H1 (cell line): ENCODE results near the gene KATNAL1. TPM values are rescaled to one million over a fixed set of nuclear protein-coding genes. Genes with fewer than 3 reads are reported as not detected.

Experiments used
- CTCF ChIA-PET: fragments of 300-600 bp; sonication (Branson Sonifier 250); formaldehyde crosslinking; loops from one replicate; lab custom pipeline; 2021; ENCODE audit not compliant: partially characterized antibody; lab: Charles Lee
- POLR2A ChIA-PET: fragments of 300-600 bp; sonication (Branson Sonifier 250); formaldehyde crosslinking; loops from one replicate; lab custom pipeline; 2021; ENCODE audit warnings: inconsistent platforms; ENCODE audit not compliant: partially characterized antibody; lab: Charles Lee
- DNase-seq, 2 experiments: peaks; one replicate each; pipeline versions ENCODE4 v3.0.0 to v3.0.0-alpha.2; 2010 to 2022; ENCODE audit warnings: low spot score in 2 of 2, low read depth in 1 of 2, mixed read lengths in 1 of 2
- FAIRE-seq: peaks from 2 replicates; lab custom pipeline; 2011; peaks lifted over from hg19 to GRCh38; lab: Jason Lieb, UNC
- H2AFZ ChIP-seq: 2 replicates; pipeline ENCODE4 v1.8.1; 2012; ENCODE audit warnings: low read length, inconsistent platforms
- H2AK5ac ChIP-seq: 2 replicates; pipeline ENCODE4 v1.6.1; 2013; ENCODE audit warnings: low read depth, low read length
- H2BK120ac ChIP-seq: replicated peaks from 2 replicates; pipeline ENCODE3; 2013; ENCODE audit warnings: low read depth, low read length, inconsistent platforms
- H2BK12ac ChIP-seq: 2 replicates; pipeline ENCODE4 v1.6.1; 2013; ENCODE audit warnings: low read depth, low read length
- H2BK15ac ChIP-seq: 2 replicates; pipeline ENCODE4 v1.6.1; 2013; ENCODE audit warnings: low read length
- H2BK20ac ChIP-seq: 2 replicates; pipeline ENCODE4 v1.6.1; 2013; ENCODE audit warnings: low read length
- H2BK5ac ChIP-seq: 2 replicates; pipeline ENCODE4 v1.6.1; 2013; ENCODE audit warnings: low read depth, low read length
- H3K14ac ChIP-seq: 2 replicates; pipeline ENCODE4 v1.6.1; 2013; ENCODE audit warnings: inconsistent platforms; ENCODE audit not compliant: insufficient read length
- H3K18ac ChIP-seq: 2 replicates; pipeline ENCODE4 v1.6.1; 2013; ENCODE audit warnings: low read length; ENCODE audit errors: extremely low read depth
- H3K23ac ChIP-seq: 2 replicates; pipeline ENCODE4 v1.6.1; 2013; ENCODE audit warnings: inconsistent platforms; ENCODE audit not compliant: insufficient read length
- H3K23me2 ChIP-seq: 2 replicates; pipeline ENCODE4 v1.6.1; 2013; ENCODE audit warnings: low read depth, low read length
- H3K27ac ChIP-seq: 2 replicates; pipeline ENCODE4 v1.6.1; 2011; ENCODE audit warnings: low read depth, low read length, inconsistent platforms
- H3K27me3 ChIP-seq, 4 experiments: replicated peaks in 1 of 4; 1 replicate in 1 of 4; 2 replicates in 3 of 4; pipeline versions ENCODE4 v1.6.1 to v1.8.1; 2011 to 2013; ENCODE audit warnings: low read length in 3 of 4, mild to moderate bottlenecking in 3 of 4, inconsistent platforms in 2 of 4, mixed read lengths in 2 of 4, moderate library complexity in 1 of 4; ENCODE audit not compliant: control insufficient read depth in 3 of 4, insufficient read depth in 3 of 4; ENCODE audit errors: extremely low read depth in 1 of 4
- H3K36me3 ChIP-seq, 4 experiments: 2 replicates each; pipeline versions ENCODE4 v1.6.1 to v1.8.1; 2011 to 2013; ENCODE audit warnings: mild to moderate bottlenecking in 4 of 4, low read length in 3 of 4, moderate library complexity in 2 of 4, control low read depth in 1 of 4, inconsistent platforms in 1 of 4; ENCODE audit not compliant: insufficient read depth in 4 of 4, control insufficient read depth in 2 of 4
- H3K4ac ChIP-seq: replicated peaks from 2 replicates; pipeline ENCODE3; 2013; ENCODE audit warnings: low read length, low read depth, mixed read lengths, inconsistent platforms; ENCODE audit not compliant: insufficient read length
- H3K4me1 ChIP-seq, 4 experiments: replicated peaks in 1 of 4; 1 replicate in 1 of 4; 2 replicates in 3 of 4; pipeline versions ENCODE4 v1.6.1 to v1.8.1; 2011 to 2013; ENCODE audit warnings: low read length in 3 of 4, inconsistent platforms in 2 of 4, mixed read lengths in 1 of 4; ENCODE audit not compliant: insufficient read depth in 4 of 4, control insufficient read depth in 3 of 4
- H3K4me2 ChIP-seq, 2 experiments: 2 replicates each; pipeline versions ENCODE4 v1.6.1 to v1.8.1; 2011 to 2013; ENCODE audit warnings: low read depth in 2 of 2, low read length in 2 of 2, control low read depth in 1 of 2, inconsistent platforms in 1 of 2, mild to moderate bottlenecking in 1 of 2; ENCODE audit not compliant: insufficient read depth in 1 of 2
- H3K4me3 ChIP-seq, 4 experiments: fragments of 200-600, 300-600 bp in 1 of 4; sonication (generic), shearing (Covaris generic), sonication (Bioruptor Twin) in 1 of 4; 2 replicates each; pipeline versions ENCODE4 v1.5.1 to v1.8.1; 2011 to 2016; ENCODE audit warnings: low read length in 4 of 4, low read depth in 3 of 4, control low read depth in 2 of 4, inconsistent platforms in 2 of 4, mild to moderate bottlenecking in 2 of 4, mixed read lengths in 1 of 4, moderate library complexity in 1 of 4; ENCODE audit not compliant: insufficient read depth in 2 of 4; ENCODE audit errors: extremely low read depth in 1 of 4
- H3K56ac ChIP-seq: replicated peaks from 2 replicates; pipeline ENCODE3; 2013; ENCODE audit warnings: low read depth, mild to moderate bottlenecking, mixed read lengths, low read length, inconsistent platforms; ENCODE audit not compliant: insufficient read length
- H3K79me1 ChIP-seq: 2 replicates; pipeline ENCODE4 v1.6.1; 2013; ENCODE audit warnings: low read depth, low read length, control low read depth
- H3K79me2 ChIP-seq, 2 experiments: 2 replicates each; pipeline versions ENCODE4 v1.6.1 to v1.8.1; 2012 to 2013; ENCODE audit warnings: low read length in 2 of 2, mild to moderate bottlenecking in 2 of 2, inconsistent platforms in 1 of 2; ENCODE audit not compliant: insufficient read depth in 2 of 2, control insufficient read depth in 1 of 2
- H3K9ac ChIP-seq, 4 experiments: replicated peaks in 1 of 4; 1 replicate in 1 of 4; 2 replicates in 3 of 4; pipeline versions ENCODE4 v1.6.1 to v1.8.1; 2011 to 2013; ENCODE audit warnings: low read depth in 3 of 4, low read length in 3 of 4, control low read depth in 2 of 4, mild to moderate bottlenecking in 2 of 4, moderate library complexity in 2 of 4, inconsistent platforms in 1 of 4; ENCODE audit errors: extremely low read depth in 1 of 4
- H3K9me3 ChIP-seq, 2 experiments: 2 replicates each; pipeline versions ENCODE4 v1.6.1 to v1.8.1; 2012 to 2013; ENCODE audit warnings: mild to moderate bottlenecking in 2 of 2, moderate library complexity in 2 of 2, control low read depth in 1 of 2, inconsistent platforms in 1 of 2, low read depth in 1 of 2, low read length in 1 of 2, mixed read lengths in 1 of 2; ENCODE audit not compliant: insufficient read depth in 2 of 2
- H4K20me1 ChIP-seq, 2 experiments: replicated peaks in 1 of 2; 2 replicates each; pipeline versions ENCODE3 to v1.8.1; 2011 to 2013; ENCODE audit warnings: inconsistent platforms in 2 of 2, low read length in 2 of 2, mild to moderate bottlenecking in 1 of 2; ENCODE audit not compliant: insufficient read depth in 2 of 2, control insufficient read depth in 1 of 2
- H4K5ac ChIP-seq: 2 replicates; pipeline ENCODE4 v1.6.1; 2013; ENCODE audit warnings: low read length, low read depth, mixed read lengths, inconsistent platforms; ENCODE audit not compliant: insufficient read length
- H4K8ac ChIP-seq: 2 replicates; pipeline ENCODE4 v1.8.0; 2013; ENCODE audit warnings: mild to moderate bottlenecking, moderate library complexity, low read length, inconsistent platforms; ENCODE audit not compliant: insufficient read depth; ENCODE audit errors: extremely low read depth
- H4K91ac ChIP-seq: replicated peaks from 2 replicates; pipeline ENCODE3; 2013; ENCODE audit warnings: low read length, mixed read lengths, inconsistent platforms; ENCODE audit not compliant: insufficient read length
- E2F6 ChIP-seq: IDR thresholded peaks from 2 replicates; pipeline ENCODE4 v1.6.1; 2012; ENCODE audit warnings: inconsistent platforms
- TAF1 ChIP-seq: IDR thresholded peaks from 2 replicates; pipeline ENCODE4 v1.6.1; 2011; ENCODE audit warnings: mild to moderate bottlenecking, low read depth, low read length
- YY1 ChIP-seq: IDR thresholded peaks from 2 replicates; pipeline ENCODE4 v1.6.1; 2011; ENCODE audit warnings: low read depth, mild to moderate bottlenecking, low read length
- WGBS, 2 experiments: shearing (Covaris generic) in 1 of 2; methylation state at CpG; one replicate each; pipeline versions ENCODE4 v1.1.6 to v1.1.7; 2013 to 2015; ENCODE audit warnings: low lambda C conversion rate in 2 of 2, mixed read lengths in 2 of 2, inconsistent platforms in 1 of 2, low coverage in 1 of 2, missing lambda C conversion rate in 1 of 2; ENCODE audit not compliant: insufficient replicate concordance in 2 of 2, insufficient coverage in 1 of 2, insufficient read length in 1 of 2; ENCODE audit errors: extremely low coverage in 1 of 2, missing lambda C conversion rate in 1 of 2; 5-methylcytosine and 5-hydroxymethylcytosine counted together
- polyA plus RNA-seq, 7 experiments: library from polyadenylated mRNA; depleted of rRNA in 3 of 7; stranded (reverse) in 5 of 7; unstranded in 2 of 7; fragments of >200 nt in 5 of 7; fragments of 200-250 nt in 2 of 7; gene quantifications; 1 replicate in 5 of 7; 2 replicates in 1 of 7; 4 replicates in 1 of 7; pipeline versions ENCODE4 v1.2.1 to v1.2.3, GENCODE V29; 2011 to 2013; ENCODE audit warnings: missing spikeins in 2 of 7, mixed read lengths in 2 of 7
- total RNA-seq: library from RNA; stranded (reverse); fragmentation: NEBNext Ultra II Directional; extraction: Animal tissue kit (Norgen Biotek cat#: 25700); gene quantifications from 2 replicates; pipeline ENCODE4 v1.2.1, GENCODE V29; 2021

The KATNAL1 gene
- total and polyA plus RNA-seq, 2 of the 8 experiments (the other 6 are each of a cell fraction or from before 2014, with no cell fraction given) = 4.0 to 13.2 TPM

GRCh38 chr13:30253830-30254229 is 53.5 kb downstream of the KATNAL1 start:
- H4K5ac ChIP-seq = no peak overlapping the region
- peaks cover 0 to 7% of the 10 kb centered on the region in 2 experiments; a peak in 1 of 4 replicates for H3K9me3 ChIP-seq
- no peak overlapping the region for H4K91ac ChIP-seq
- FAIRE-seq (no peak), DNase-seq (no peak)
- H2AK5ac ChIP-seq = no peak overlapping the region
- H3K36me3 ChIP-seq = peaks cover 0 to 3% (median 0%) of the 10 kb centered on the region in 4 experiments; a peak in 2 of 8 replicates
- H2BK5ac ChIP-seq = no peak overlapping the region
- no peak overlapping the region for H3K14ac ChIP-seq
- no peak overlapping the region for H3K23ac ChIP-seq
- no peak overlapping the region for H2BK15ac ChIP-seq
- no peak overlapping the region for H2BK20ac ChIP-seq
- peaks cover 0 to 8% (median 4%) of the 10 kb centered on the region in 4 experiments; a peak in 5 of 7 replicates for H3K4me1 ChIP-seq
- H3K18ac ChIP-seq = no peak overlapping the region
- H3K56ac ChIP-seq = no peak overlapping the region
- H3K79me2 ChIP-seq = no peaks in the 10 kb centered on the region
- H3K27ac ChIP-seq = no peak overlapping the region
- H3K4ac ChIP-seq = no peak overlapping the region
- H3K4me2 ChIP-seq = no peak overlapping the region
- no peak overlapping the region for H4K8ac ChIP-seq
- POLR2A ChIA-PET = no interaction called here
- CTCF ChIA-PET = interaction anchor here (0.5 kb wide), 1 partner anchor 234 kb away, joined by 4 read pairs; no protein-coding TSS in a partner anchor
- H2AFZ ChIP-seq = no peak overlapping the region
- no peak overlapping the region for H3K4me3 ChIP-seq
- no peaks in the 10 kb centered on the region for H3K23me2 ChIP-seq
- no peaks in the 10 kb centered on the region for H3K27me3 ChIP-seq
- H2BK12ac ChIP-seq = no peak overlapping the region
- H3K79me1 ChIP-seq = no peaks in the 10 kb centered on the region
- H4K20me1 ChIP-seq = no peaks in the 10 kb centered on the region
- no peak overlapping the region for H2BK120ac ChIP-seq
- no peak overlapping the region for H3K9ac ChIP-seq
- WGBS, 2 experiments = 90% methylated on average over 7 of the region's 7 CpGs; no CpG with 5 or more reads in 1 of the 2 experiments
- TF ChIP-seq TAF1 (no peak), E2F6 (no peak), YY1 (no peak)
